Germinal center (tissue), 1 donor: ENCODE data around the gene FAF2.

Experiments used
- DNase-seq: peaks from one replicate; pipeline ENCODE4 v3.0.0; 2012; ENCODE audit warnings: mixed read lengths, low spot score

The FAF2 gene

GRCh38 chr5:176531902-176532493, 83.8 kb downstream of the FAF2 start:
- no peak for DNase-seq

- no peak for DNase-seq
These were observed 84.6 kb downstream of the FAF2 start for GRCh38 chr5:176532795-176533194.

- DNase-seq = no peak
These were observed 85.2 kb downstream of the FAF2 start for GRCh38 chr5:176533390-176533789.

GRCh38 chr5:176533894-176534611, 85.9 kb downstream of the FAF2 start:
- no peak for DNase-seq

GRCh38 chr5:176534640-176535039, 86.5 kb downstream of the FAF2 start:
- no peak for DNase-seq

- peak; percentile 56 for DNase-seq
These were observed 87.0 kb downstream of the FAF2 start for GRCh38 chr5:176535101-176535663.

GRCh38 chr5:176535664-176536131, 87.5 kb downstream of the FAF2 start:
- DNase-seq = no peak

GRCh38 chr5:176536132-176536901, 88.1 kb downstream of the FAF2 start:
- peak; percentile 78 for DNase-seq

- peak; percentile 96 for DNase-seq
These were observed 88.8 kb downstream of the FAF2 start, which contains the start of gene RNF44 for GRCh38 chr5:176536902-176537553. TSS of gene RNF44 (minus strand) at chr5:176537402. CDS start at chr5:176532472, 4,930 bp downstream.

GRCh38 chr5:176537554-176538229, 89.5 kb downstream of the FAF2 start:
- DNase-seq = peak; percentile 90

- no peak for DNase-seq
These were observed 90.2 kb downstream of the FAF2 start for GRCh38 chr5:176538230-176538988.

- DNase-seq = no peak
These were observed 90.8 kb downstream of the FAF2 start for GRCh38 chr5:176538989-176539384.

- no peak for DNase-seq
These were observed 92.3 kb downstream of the FAF2 start for GRCh38 chr5:176540476-176540899.

- DNase-seq = no peak
These were observed 92.8 kb downstream of the FAF2 start for GRCh38 chr5:176540956-176541337.

GRCh38 chr5:176541338-176542134, 93.4 kb downstream of the FAF2 start:
- no peak for DNase-seq

GRCh38 chr5:176542135-176542595, 94.0 kb downstream of the FAF2 start:
- DNase-seq = peak; percentile 54

- no peak for DNase-seq
These were observed 94.6 kb downstream of the FAF2 start for GRCh38 chr5:176542596-176543427.

GRCh38 chr5:176543428-176544182, 95.4 kb downstream of the FAF2 start:
- peak; percentile 56 for DNase-seq
